Body of pancreas (tissue), 4 donors: ENCODE results near the gene ITPK1.

Experiments
- POLR2A ChIP-seq, 3 donors: fragments of 450-650 bp; IDR thresholded peaks; one replicate each; pipeline ENCODE4 v1.6.1; 2016; ENCODE audit warnings: antibody characterized with exemption in 3 of 3, mild to moderate bottlenecking in 2 of 3
- TF ChIP-seq, protein P1 (sequence below), 7 experiments: fragments of 450-650 bp in 4 of 7; fragments of 200-600 bp in 3 of 7; sonication (generic) in 3 of 7; IDR thresholded peaks; one replicate each; pipeline ENCODE4 v1.5.1; 2016 to 2019; ENCODE audit warnings: antibody characterized with exemption in 7 of 7

DNA sequence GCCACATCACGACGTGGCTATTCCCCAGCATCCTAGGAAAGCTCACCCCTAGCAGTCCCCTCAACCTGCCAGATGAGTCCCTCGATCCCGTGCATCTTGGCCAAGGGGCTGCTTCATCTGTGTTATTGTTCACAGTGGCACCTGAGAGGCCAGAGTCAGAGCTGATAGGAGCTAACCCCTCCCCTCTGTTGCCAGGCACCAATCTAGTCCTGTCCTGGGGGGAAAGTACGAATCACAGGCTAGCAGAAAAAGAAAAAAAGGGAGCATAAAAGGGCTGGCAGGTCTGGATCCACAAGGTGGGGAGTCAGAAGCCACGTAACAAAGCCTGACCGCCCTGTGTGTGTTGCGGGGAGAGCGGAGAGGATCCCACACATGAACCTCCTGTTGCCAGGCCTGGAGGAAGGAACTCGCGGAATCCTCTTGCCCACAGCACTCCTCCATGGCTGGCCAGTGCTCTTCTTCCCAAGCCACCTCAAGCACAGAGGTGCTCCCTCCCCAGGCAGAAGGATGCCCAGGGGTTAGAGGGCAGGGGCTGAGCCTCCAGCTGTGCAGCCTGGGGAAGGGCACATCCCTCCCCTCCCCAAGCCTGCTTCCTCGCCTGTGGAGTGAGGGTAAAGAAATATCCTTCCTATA lies 91.8 kb downstream of the ITPK1 start:
- TF ChIP-seq, protein P1, sequence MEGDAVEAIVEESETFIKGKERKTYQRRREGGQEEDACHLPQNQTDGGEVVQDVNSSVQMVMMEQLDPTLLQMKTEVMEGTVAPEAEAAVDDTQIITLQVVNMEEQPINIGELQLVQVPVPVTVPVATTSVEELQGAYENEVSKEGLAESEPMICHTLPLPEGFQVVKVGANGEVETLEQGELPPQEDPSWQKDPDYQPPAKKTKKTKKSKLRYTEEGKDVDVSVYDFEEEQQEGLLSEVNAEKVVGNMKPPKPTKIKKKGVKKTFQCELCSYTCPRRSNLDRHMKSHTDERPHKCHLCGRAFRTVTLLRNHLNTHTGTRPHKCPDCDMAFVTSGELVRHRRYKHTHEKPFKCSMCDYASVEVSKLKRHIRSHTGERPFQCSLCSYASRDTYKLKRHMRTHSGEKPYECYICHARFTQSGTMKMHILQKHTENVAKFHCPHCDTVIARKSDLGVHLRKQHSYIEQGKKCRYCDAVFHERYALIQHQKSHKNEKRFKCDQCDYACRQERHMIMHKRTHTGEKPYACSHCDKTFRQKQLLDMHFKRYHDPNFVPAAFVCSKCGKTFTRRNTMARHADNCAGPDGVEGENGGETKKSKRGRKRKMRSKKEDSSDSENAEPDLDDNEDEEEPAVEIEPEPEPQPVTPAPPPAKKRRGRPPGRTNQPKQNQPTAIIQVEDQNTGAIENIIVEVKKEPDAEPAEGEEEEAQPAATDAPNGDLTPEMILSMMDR (IDR thresholded peaks at IDR 0.05), result no peak
- no peak for TF ChIP-seq POLR2A (IDR thresholded peaks at IDR 0.05)
